Erythroblast (primary cell): ENCODE data around the gene DNAH17.

Experiments used
- GATA1 ChIP-seq: IDR thresholded peaks from 2 replicates; pipeline ENCODE4 v1.6.1; 2011; ENCODE audit warnings: low read depth, mild to moderate bottlenecking, control low read depth, low read length, moderate library complexity
- POLR2A ChIP-seq: IDR thresholded peaks from 2 replicates; pipeline ENCODE4 v1.6.1; 2011; ENCODE audit warnings: mild to moderate bottlenecking, low read length

GRCh38 chr17:78488867-78489634, 88.1 kb downstream of the DNAH17 start:
- no peak for TF ChIP-seq POLR2A
- no peak for TF ChIP-seq GATA1
